ENCODE measurements around the gene SGIP1.

SGIP1 gene

GRCh38 chr1:66770240-66770639 lies 236.3 kb downstream of the SGIP1 start:
- no peak overlapping the region for H3K4me3 ChIP-seq (ENCODE audit: low read depth, low read length)
- no peak for TF ChIP-seq CTCF (IDR thresholded peaks at IDR 0.05; ENCODE audit: insufficient read depth, low read depth, low read length, missing control alignments)
- no peak for DNase-seq (ENCODE audit: low read depth)

GRCh38 chr1:66770694-66771093 lies 236.7 kb downstream of the SGIP1 start:
- H3K4me3 ChIP-seq (ENCODE audit: low read depth, low read length), result no peak overlapping the region
- DNase-seq (ENCODE audit: low read depth), result no peak
- no peak for TF ChIP-seq CTCF (IDR thresholded peaks at IDR 0.05; ENCODE audit: insufficient read depth, low read depth, low read length, missing control alignments)

- no peak for TF ChIP-seq CTCF (IDR thresholded peaks at IDR 0.05; ENCODE audit: insufficient read depth, low read depth, low read length, missing control alignments)
- no peak for DNase-seq (ENCODE audit: low read depth)
- H3K4me3 ChIP-seq (ENCODE audit: low read depth, low read length), result no peak overlapping the region
Observed at GRCh38 chr1:66773227-66773626, 239.3 kb downstream of the SGIP1 start.

GRCh38 chr1:66774438-66774837 lies 240.5 kb downstream of the SGIP1 start:
- H3K4me3 ChIP-seq (ENCODE audit: low read depth, low read length), result no peak overlapping the region
- TF ChIP-seq CTCF (IDR thresholded peaks at IDR 0.05; ENCODE audit: insufficient read depth, low read depth, low read length, missing control alignments), result no peak
- no peak for DNase-seq (ENCODE audit: low read depth)

GRCh38 chr1:66775646-66776045 lies 241.7 kb downstream of the SGIP1 start:
- no peak overlapping the region for H3K4me3 ChIP-seq (ENCODE audit: low read depth, low read length)
- DNase-seq (ENCODE audit: low read depth), result no peak
- no peak for TF ChIP-seq CTCF (IDR thresholded peaks at IDR 0.05; ENCODE audit: insufficient read depth, low read depth, low read length, missing control alignments)

GRCh38 chr1:66777831-66778230 lies 243.9 kb downstream of the SGIP1 start:
- no peak for TF ChIP-seq CTCF (IDR thresholded peaks at IDR 0.05; ENCODE audit: insufficient read depth, low read depth, low read length, missing control alignments)
- DNase-seq (ENCODE audit: low read depth), result no peak
- H3K4me3 ChIP-seq (ENCODE audit: low read depth, low read length), result no peak overlapping the region

GRCh38 chr1:66778266-66778665 lies 244.3 kb downstream of the SGIP1 start:
- no peak overlapping the region for H3K4me3 ChIP-seq (ENCODE audit: low read depth, low read length)
- DNase-seq (ENCODE audit: low read depth), result no peak
- TF ChIP-seq CTCF (IDR thresholded peaks at IDR 0.05; ENCODE audit: insufficient read depth, low read depth, low read length, missing control alignments), result no peak
